ENCODE results near the gene NIPAL4. TPM values are rescaled to one million over a fixed set of nuclear protein-coding genes. Genes with fewer than 3 reads are reported as not detected.

Gene NIPAL4
- total RNA-seq, 1 experiment from 2014 or later: not detected

DNA sequence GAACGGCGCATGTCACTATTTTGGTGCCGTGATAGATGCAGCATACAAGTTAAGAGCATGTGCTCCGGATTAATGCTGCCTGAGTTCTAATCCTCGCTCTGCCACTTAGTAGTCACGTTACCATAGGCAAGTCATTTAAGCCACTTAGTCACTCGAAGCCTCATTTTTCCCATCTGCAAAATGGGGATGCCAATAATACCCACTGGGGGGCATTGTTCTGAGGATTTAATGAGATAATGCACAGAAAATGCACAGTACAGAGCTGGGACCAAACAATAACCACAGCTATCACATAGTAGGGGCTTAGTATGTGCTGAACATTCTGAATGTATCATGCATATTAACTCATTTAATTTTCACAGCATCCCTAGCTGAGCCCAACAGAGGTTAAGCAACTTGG is 9.1 kb downstream of the NIPAL4 start:
- CTCF ChIA-PET: interaction anchor here (0.5 kb wide), 1 partner anchor 322 kb away, joined by 4 read pairs; no protein-coding TSS in a partner anchor
- Histone ChIP-seq H3K36me3 (ENCODE audit: control insufficient read depth, insufficient read depth, low read length) (no peaks in the 10 kb centered on the region), H3K27ac (ENCODE audit: low read length) (no peak overlapping the region), H3K4me1 (ENCODE audit: control insufficient read depth, insufficient read depth, low read length) (no peaks in the 10 kb centered on the region), H3K9me3 (ENCODE audit: control insufficient read depth, insufficient read depth, low read depth, low read length) (no peaks in the 10 kb centered on the region), H3K4me3 (ENCODE audit: low read depth in 2 of 2, low read length in 2 of 2) (no peak overlapping the region), H3K27me3 (ENCODE audit: control insufficient read depth, insufficient read depth, low read length) (no peaks in the 10 kb centered on the region)
- ATAC-seq (no peak), DNase-seq (ENCODE audit: low read depth, low spot score) (no peak)
- TF ChIP-seq SIN3A (IDR thresholded peaks at IDR 0.05; ENCODE audit: borderline replicate concordance, insufficient read depth, low read depth, low read length) (no peak), POLR2AphosphoS5 (IDR thresholded peaks at IDR 0.05; ENCODE audit: low read depth, low read length) (no peak), TCF7L2 (IDR thresholded peaks at IDR 0.05; ENCODE audit: low read depth, low read length) (no peak), REST (IDR thresholded peaks at IDR 0.05; ENCODE audit: insufficient read depth in 1 of 2, low read depth in 2 of 2, low read length in 1 of 2) (no peak)
- TF ChIP-seq, protein P1, sequence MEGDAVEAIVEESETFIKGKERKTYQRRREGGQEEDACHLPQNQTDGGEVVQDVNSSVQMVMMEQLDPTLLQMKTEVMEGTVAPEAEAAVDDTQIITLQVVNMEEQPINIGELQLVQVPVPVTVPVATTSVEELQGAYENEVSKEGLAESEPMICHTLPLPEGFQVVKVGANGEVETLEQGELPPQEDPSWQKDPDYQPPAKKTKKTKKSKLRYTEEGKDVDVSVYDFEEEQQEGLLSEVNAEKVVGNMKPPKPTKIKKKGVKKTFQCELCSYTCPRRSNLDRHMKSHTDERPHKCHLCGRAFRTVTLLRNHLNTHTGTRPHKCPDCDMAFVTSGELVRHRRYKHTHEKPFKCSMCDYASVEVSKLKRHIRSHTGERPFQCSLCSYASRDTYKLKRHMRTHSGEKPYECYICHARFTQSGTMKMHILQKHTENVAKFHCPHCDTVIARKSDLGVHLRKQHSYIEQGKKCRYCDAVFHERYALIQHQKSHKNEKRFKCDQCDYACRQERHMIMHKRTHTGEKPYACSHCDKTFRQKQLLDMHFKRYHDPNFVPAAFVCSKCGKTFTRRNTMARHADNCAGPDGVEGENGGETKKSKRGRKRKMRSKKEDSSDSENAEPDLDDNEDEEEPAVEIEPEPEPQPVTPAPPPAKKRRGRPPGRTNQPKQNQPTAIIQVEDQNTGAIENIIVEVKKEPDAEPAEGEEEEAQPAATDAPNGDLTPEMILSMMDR (IDR thresholded peaks at IDR 0.05): no peak
- intact Hi-C loops (cut with micrococcal nuclease; ENCODE audit: unreplicated experiment): no loop called here
- in situ Hi-C loops (cut with HindIII; ENCODE audit: low pct_unique_long_range_greater_than_20kb, low sequenced_read_pairs): no loop called here
- POLR2A ChIA-PET: no interaction called here
- BruUV-seq (replicated peaks): no TSS peak

GRCh38 chr5:157469687-157470086 is 9.7 kb downstream of the NIPAL4 start:
- no TSS peak for BruUV-seq (replicated peaks)
- DNase-seq (ENCODE audit: low read depth, low spot score) (no peak), ATAC-seq (no peak)
- POLR2A ChIA-PET: no interaction called here
- no peaks in the 10 kb centered on the region for H3K27me3 ChIP-seq (ENCODE audit: control insufficient read depth, insufficient read depth, low read length)
- in situ Hi-C loops (cut with HindIII; ENCODE audit: low pct_unique_long_range_greater_than_20kb, low sequenced_read_pairs): no loop called here
- H3K27ac ChIP-seq (ENCODE audit: low read length): no peak overlapping the region
- no peaks in the 10 kb centered on the region for H3K4me1 ChIP-seq (ENCODE audit: control insufficient read depth, insufficient read depth, low read length)
- CTCF ChIA-PET: interaction anchor here (0.5 kb wide), 1 partner anchor 322 kb away, joined by 4 read pairs; no protein-coding TSS in a partner anchor
- H3K9me3 ChIP-seq (ENCODE audit: control insufficient read depth, insufficient read depth, low read depth, low read length): no peaks in the 10 kb centered on the region
- no peaks in the 10 kb centered on the region for H3K36me3 ChIP-seq (ENCODE audit: control insufficient read depth, insufficient read depth, low read length)
- TF ChIP-seq, protein P1 (IDR thresholded peaks at IDR 0.05): no peak
- TF ChIP-seq POLR2AphosphoS5 (IDR thresholded peaks at IDR 0.05; ENCODE audit: low read depth, low read length): no peak
- no peak overlapping the region for H3K4me3 ChIP-seq (ENCODE audit: low read depth in 2 of 2, low read length in 2 of 2)
- intact Hi-C loops (cut with micrococcal nuclease; ENCODE audit: unreplicated experiment): loop anchor here (5.0 kb wide), 1 partner anchor 322 kb away; no protein-coding TSS in a partner anchor
